ENCODE measurements around the gene GPATCH4. TPM values are rescaled to one million over a fixed set of nuclear protein-coding genes. Genes with fewer than 3 reads are reported as not detected.
"Not testable (repeated sequence)": the region's sequence is repeated elsewhere in the genome, so short reads cannot be mapped to it uniquely, and the experiment has no call there.

The GPATCH4 gene
- total RNA-seq, 3 donors from 2014 or later = 171 to 190 (median 174) TPM

- no peak overlapping the region for H3K4me3 Mint-ChIP-seq
- no peaks in the 10 kb centered on the region for H3K9me3 Mint-ChIP-seq
- H3K27me3 Mint-ChIP-seq (ENCODE audit: low read depth) = no peaks in the 10 kb centered on the region
- no peak for ATAC-seq
- H3K4me1 Mint-ChIP-seq (ENCODE audit: low read depth) = peaks cover 35% of the 10 kb centered on the region
- no peak for DNase-seq
- peaks cover 39% of the 10 kb centered on the region for H3K36me3 Mint-ChIP-seq (ENCODE audit: insufficient read depth)
These were observed 3.2 kb downstream of the GPATCH4 start for GRCh38 chr1:156598125-156598524.

GRCh38 chr1:156596426-156596825, 4.9 kb downstream of the GPATCH4 start:
- peaks cover 26% of the 10 kb centered on the region for H3K4me1 Mint-ChIP-seq (ENCODE audit: low read depth)
- H3K9me3 Mint-ChIP-seq = no peaks in the 10 kb centered on the region
- DNase-seq = no peak
- H3K4me3 Mint-ChIP-seq = no peak overlapping the region
- no peaks in the 10 kb centered on the region for H3K27me3 Mint-ChIP-seq (ENCODE audit: low read depth)
- peaks cover 39% of the 10 kb centered on the region for H3K36me3 Mint-ChIP-seq (ENCODE audit: insufficient read depth)
- no peak for ATAC-seq

GRCh38 chr1:156595016-156595415, 6.3 kb downstream of the GPATCH4 start:
- Mint-ChIP-seq H3K36me3 (ENCODE audit: insufficient read depth) (peaks cover 38% of the 10 kb centered on the region), H3K4me3 (no peak overlapping the region)

GRCh38 chr1:156594190-156594589, 7.1 kb downstream of the GPATCH4 start:
- no peaks in the 10 kb centered on the region for H3K27me3 Mint-ChIP-seq (ENCODE audit: low read depth)
- no peak for DNase-seq
- H3K36me3 Mint-ChIP-seq (ENCODE audit: insufficient read depth) = peaks cover 38% of the 10 kb centered on the region
- H3K4me3 Mint-ChIP-seq = no peak overlapping the region
- no peak for ATAC-seq
- H3K9me3 Mint-ChIP-seq = no peaks in the 10 kb centered on the region
- H3K4me1 Mint-ChIP-seq (ENCODE audit: low read depth) = peaks cover 19% of the 10 kb centered on the region

More at GRCh38 chr1:156595016-156595415, 6.3 kb downstream of the GPATCH4 start:
- no peak for DNase-seq
- Mint-ChIP-seq H3K4me1 (ENCODE audit: low read depth) (peaks cover 23% of the 10 kb centered on the region), H3K9me3 (no peaks in the 10 kb centered on the region), H3K27me3 (ENCODE audit: low read depth) (no peaks in the 10 kb centered on the region)
- ATAC-seq = no peak

GRCh38 chr1:156593661-156593989, 7.7 kb downstream of the GPATCH4 start:
- Mint-ChIP-seq H3K4me1 (ENCODE audit: low read depth) (peaks cover 16% of the 10 kb centered on the region), H3K27me3 (ENCODE audit: low read depth) (no peaks in the 10 kb centered on the region), H3K36me3 (ENCODE audit: insufficient read depth) (peaks cover 32% of the 10 kb centered on the region), H3K4me3 (no peak overlapping the region), H3K9me3 (no peaks in the 10 kb centered on the region)
- DNase-seq (no peak), ATAC-seq (no peak)

GRCh38 chr1:156592910-156593660, 8.2 kb downstream of the GPATCH4 start:
- DNase-seq (no peak), ATAC-seq (no peak)
- no peaks in the 10 kb centered on the region for H3K27me3 Mint-ChIP-seq (ENCODE audit: low read depth)
- H3K4me1 Mint-ChIP-seq (ENCODE audit: low read depth) = peaks cover 12% of the 10 kb centered on the region
- no peaks in the 10 kb centered on the region for H3K9me3 Mint-ChIP-seq
- peak overlapping the region; percentile 84 for H3K4me3 Mint-ChIP-seq
- H3K36me3 Mint-ChIP-seq (ENCODE audit: insufficient read depth) = peaks cover 27% of the 10 kb centered on the region

GRCh38 chr1:156592158-156592909, 8.9 kb downstream of the GPATCH4 start:
- no peak for ATAC-seq
- Mint-ChIP-seq H3K4me1 (ENCODE audit: low read depth) (peaks cover 10% of the 10 kb centered on the region), H3K9me3 (no peaks in the 10 kb centered on the region), H3K27me3 (ENCODE audit: low read depth) (no peaks in the 10 kb centered on the region), H3K36me3 (ENCODE audit: insufficient read depth) (peaks cover 22% of the 10 kb centered on the region), H3K4me3 (peak overlapping the region; percentile 84)
- DNase-seq = no peak

GRCh38 chr1:156591432-156592157, 9.7 kb downstream of the GPATCH4 start, which contains the start of gene NAXE:
NAXE (plus strand) TSS chr1:156591776; CDS start chr1:156591805, 29 bp downstream.
- H3K4me1 Mint-ChIP-seq (ENCODE audit: low read depth) = peaks cover 10% of the 10 kb centered on the region

GRCh38 chr1:156591181-156591431, 10.2 kb downstream of the GPATCH4 start:
- DNase-seq (no peak), ATAC-seq (peak in 1 of 2 donors; percentile 4)
- H3K27me3 Mint-ChIP-seq (ENCODE audit: low read depth) = no peaks in the 10 kb centered on the region
- H3K9me3 Mint-ChIP-seq = no peaks in the 10 kb centered on the region
- H3K4me1 Mint-ChIP-seq (ENCODE audit: low read depth) = peaks cover 10% of the 10 kb centered on the region
- peak overlapping the region; percentile 84 for H3K4me3 Mint-ChIP-seq
- H3K36me3 Mint-ChIP-seq (ENCODE audit: insufficient read depth) = peaks cover 12% of the 10 kb centered on the region

More at GRCh38 chr1:156591432-156592157, 9.7 kb downstream of the GPATCH4 start, which contains the start of gene NAXE:
- ATAC-seq (peak; percentile 94 to 96), DNase-seq (peak; percentile 62)
- H3K9me3 Mint-ChIP-seq = no peaks in the 10 kb centered on the region
- H3K4me3 Mint-ChIP-seq = peak within 1 kb of the TSS; percentile 84
- peaks cover 15% of the 10 kb centered on the region for H3K36me3 Mint-ChIP-seq (ENCODE audit: insufficient read depth)
- no peaks in the 10 kb centered on the region for H3K27me3 Mint-ChIP-seq (ENCODE audit: low read depth)

- no peak for DNase-seq
- peaks cover 10% of the 10 kb centered on the region for H3K4me1 Mint-ChIP-seq (ENCODE audit: low read depth)
- no peaks in the 10 kb centered on the region for H3K9me3 Mint-ChIP-seq
- no peak for ATAC-seq
- H3K36me3 Mint-ChIP-seq (ENCODE audit: insufficient read depth) = peaks cover 8% of the 10 kb centered on the region
- H3K4me3 Mint-ChIP-seq = peak overlapping the region; percentile 84
- no peaks in the 10 kb centered on the region for H3K27me3 Mint-ChIP-seq (ENCODE audit: low read depth)
These were observed 10.7 kb downstream of the GPATCH4 start for GRCh38 chr1:156590326-156591180.

- Mint-ChIP-seq H3K4me3 (no peak overlapping the region), H3K27me3 (ENCODE audit: low read depth) (no peaks in the 10 kb centered on the region), H3K36me3 (ENCODE audit: insufficient read depth) (no peaks in the 10 kb centered on the region), H3K4me1 (ENCODE audit: low read depth) (peaks cover 10% of the 10 kb centered on the region), H3K9me3 (no peaks in the 10 kb centered on the region)
- ATAC-seq (no peak), DNase-seq (no peak)
These were observed 11.7 kb downstream of the GPATCH4 start for GRCh38 chr1:156589546-156589945.

GRCh38 chr1:156587927-156588326, 13.4 kb downstream of the GPATCH4 start:
- ATAC-seq; H3K9me3 Mint-ChIP-seq; DNase-seq; H3K4me3 Mint-ChIP-seq; H3K27me3 Mint-ChIP-seq (ENCODE audit: low read depth); H3K36me3 Mint-ChIP-seq (ENCODE audit: insufficient read depth): not testable (repeated sequence)
- H3K4me1 Mint-ChIP-seq (ENCODE audit: low read depth) = peaks cover 16% of the 10 kb centered on the region

GRCh38 chr1:156586892-156587477, 14.3 kb downstream of the GPATCH4 start:
- no peak for DNase-seq
- ATAC-seq = no peak
- Mint-ChIP-seq H3K4me1 (ENCODE audit: low read depth) (peaks cover 19% of the 10 kb centered on the region), H3K27me3 (ENCODE audit: low read depth) (no peaks in the 10 kb centered on the region), H3K9me3 (no peaks in the 10 kb centered on the region), H3K4me3 (no peak overlapping the region), H3K36me3 (ENCODE audit: insufficient read depth) (no peaks in the 10 kb centered on the region)
